ENCODE measurements around the gene FAM228B.
"Not testable (repeated sequence)": the region's sequence is repeated elsewhere in the genome, so short reads cannot be mapped to it uniquely, and the experiment has no call there.

FAM228B gene

GRCh38 chr2:24123195-24123921, at the start of gene FAM228B, which contains the start of gene PFN4:
Gene FAM228B, plus strand, starts transcription at chr2:24123469. Its CDS starts 893 bp downstream, at chr2:24124362.
Gene PFN4, minus strand, starts transcription at chr2:24123334. Its CDS starts 799 bp downstream, at chr2:24122535.
- DNase-seq, result peak; percentile 80

- no peak for DNase-seq
Observed at GRCh38 chr2:24073816-24074215, 49.5 kb upstream of the FAM228B start.

GRCh38 chr2:24075259-24075658, 48.0 kb upstream of the FAM228B start:
- DNase-seq, result no peak

- DNase-seq, result peak; percentile 100
Observed at GRCh38 chr2:24075915-24076848, 47.1 kb upstream of the FAM228B start, which contains the start of gene SF3B6. Gene SF3B6, minus strand, starts transcription at chr2:24076326. Its CDS starts 97 bp downstream, at chr2:24076229.

- peak; percentile 35 for DNase-seq
Observed at GRCh38 chr2:24076849-24077534, 46.3 kb upstream of the FAM228B start.

- no peak for DNase-seq
Observed at GRCh38 chr2:24077535-24077877, 45.8 kb upstream of the FAM228B start.

- DNase-seq, result no peak
Observed at GRCh38 chr2:24077879-24078278, 45.4 kb upstream of the FAM228B start.

GRCh38 chr2:24080701-24081100, 42.6 kb upstream of the FAM228B start:
- DNase-seq, result no peak

GRCh38 chr2:24082787-24083566, 40.3 kb upstream of the FAM228B start:
- no peak for DNase-seq

- no peak for DNase-seq
Observed at GRCh38 chr2:24083567-24084385, 39.5 kb upstream of the FAM228B start.

- peak; percentile 91 for DNase-seq
Observed at GRCh38 chr2:24084386-24085199, 38.7 kb upstream of the FAM228B start, which contains the start of gene TP53I3. Gene TP53I3, minus strand, starts transcription at chr2:24084834. Its CDS starts 508 bp downstream, at chr2:24084326.

GRCh38 chr2:24085200-24085489, 38.1 kb upstream of the FAM228B start:
- no peak for DNase-seq

- no peak for DNase-seq
Observed at GRCh38 chr2:24086241-24086640, 37.0 kb upstream of the FAM228B start.

GRCh38 chr2:24087032-24087431, 36.2 kb upstream of the FAM228B start:
- no peak for DNase-seq

- DNase-seq, result no peak
Observed at GRCh38 chr2:24088821-24089359, 34.4 kb upstream of the FAM228B start.

- DNase-seq, result not testable (repeated sequence)
Observed at GRCh38 chr2:24093270-24093669, 30.0 kb upstream of the FAM228B start.

GRCh38 chr2:24095171-24095677, 28.0 kb upstream of the FAM228B start:
- DNase-seq, result not testable (repeated sequence)

GRCh38 chr2:24100732-24101131, 22.5 kb upstream of the FAM228B start:
- not testable (repeated sequence) for DNase-seq

- no peak for DNase-seq
Observed at GRCh38 chr2:24101992-24102391, 21.3 kb upstream of the FAM228B start.

- no peak for DNase-seq
Observed at GRCh38 chr2:24102677-24103076, 20.6 kb upstream of the FAM228B start.
